Tibial artery (tissue), 4 donors: ENCODE data around the gene LTBR.
"Not testable (repeated sequence)": the region's sequence is repeated elsewhere in the genome, so short reads cannot be mapped to it uniquely, and the experiment has no call there.

Experiments used
- DNase-seq, 2 donors: peaks; one replicate each; pipeline ENCODE4 v3.0.0-alpha.2; 2019
- H3K27ac ChIP-seq, 2 donors: fragments of 200-600 bp; sonication (generic) in 1 of 2; 1 replicate in 1 of 2; 2 replicates in 1 of 2; pipeline ENCODE4 v1.5.1; 2018 to 2019; ENCODE audit warnings: mild to moderate bottlenecking in 1 of 2
- H3K27me3 ChIP-seq, 2 donors: fragments of 200-600 bp; sonication (generic) in 1 of 2; one replicate each; pipeline versions ENCODE4 v1.5.1 to v1.6.0; 2016 to 2019
- H3K36me3 ChIP-seq, 3 donors: fragments of 200-600 bp; sonication (generic) in 2 of 3; one replicate each; pipeline ENCODE4 v1.5.1; 2016 to 2019; ENCODE audit warnings: mild to moderate bottlenecking in 2 of 3
- H3K4me1 ChIP-seq, 4 donors: fragments of 200-600 bp; sonication (generic) in 2 of 4; 1 replicate in 3 of 4; 2 replicates in 1 of 4; pipeline ENCODE4 v1.5.1; 2016 to 2019
- H3K4me3 ChIP-seq, 2 donors: fragments of 200-600 bp; sonication (generic) in 1 of 2; 1 replicate in 1 of 2; 2 replicates in 1 of 2; pipeline ENCODE4 v1.5.1; 2018 to 2019; ENCODE audit warnings: mild to moderate bottlenecking in 2 of 2
- H3K9me3 ChIP-seq, 3 donors: fragments of 200-600 bp; sonication (generic) in 1 of 3; one replicate each; pipeline ENCODE4 v1.5.1; 2016 to 2019
- CTCF ChIP-seq, 2 experiments: fragments of 200-600 bp in 1 of 2; fragments of 450-650 bp in 1 of 2; IDR thresholded peaks; one replicate each; pipeline ENCODE4 v1.5.1; 2017 to 2019; ENCODE audit warnings: antibody characterized with exemption in 2 of 2, mild to moderate bottlenecking in 1 of 2, moderate library complexity in 1 of 2
- intact Hi-C: fragments of 100-400 bp; cut with DNase I; formaldehyde crosslinking; loops from one replicate; pipeline ENCODE4 v1.15.0; 2023; ENCODE audit warnings: low total_unique reads

Gene LTBR

GRCh38 chr12:6336079-6336888, 47.7 kb upstream of the LTBR start:
- peak overlapping the region; percentile 97 to 99 for H3K4me3 ChIP-seq
- intact Hi-C loops = loop anchor here (5.0 kb wide), 2 partner anchors 46 to 131 kb away; partner anchors contain the start of gene LTBR
- H3K9me3 ChIP-seq = no peaks in the 10 kb centered on the region

GRCh38 chr12:6336889-6337853, 46.8 kb upstream of the LTBR start:
- no peaks in the 10 kb centered on the region for H3K27me3 ChIP-seq
- intact Hi-C loops = loop anchor here (5.0 kb wide), 2 partner anchors 45 to 130 kb away; partner anchors contain the start of gene LTBR
- peak overlapping the region; percentile 99 for H3K27ac ChIP-seq
- no peak for TF ChIP-seq CTCF (IDR thresholded peaks at IDR 0.05)
- no peaks in the 10 kb centered on the region for H3K9me3 ChIP-seq
- H3K36me3 ChIP-seq = peaks cover 25 to 33% (median 28%) of the 10 kb centered on the region in 3 donors
- peak overlapping the region; percentile 97 to 99 for H3K4me3 ChIP-seq
- no peak for DNase-seq
- H3K4me1 ChIP-seq = peaks cover 0 to 77% (median 62%) of the 10 kb centered on the region in 4 donors

More at GRCh38 chr12:6336079-6336888, 47.7 kb upstream of the LTBR start:
- Histone ChIP-seq H3K27ac (peak overlapping the region; percentile 99), H3K36me3 (peaks cover 32 to 42% (median 35%) of the 10 kb centered on the region in 3 donors), H3K4me1 (peaks cover 0 to 74% (median 65%) of the 10 kb centered on the region in 4 donors), H3K27me3 (no peaks in the 10 kb centered on the region)
- TF ChIP-seq CTCF (IDR thresholded peaks at IDR 0.05) = no peak
- DNase-seq = peak; percentile 95 to 97

- no peak for DNase-seq
- Histone ChIP-seq H3K4me3 (peak overlapping the region; percentile 97 to 99), H3K9me3 (no peaks in the 10 kb centered on the region), H3K27ac (peak overlapping the region; percentile 99), H3K27me3 (no peaks in the 10 kb centered on the region), H3K36me3 (peaks cover 17 to 25% (median 19%) of the 10 kb centered on the region in 3 donors), H3K4me1 (peaks cover 0 to 79% (median 68%) of the 10 kb centered on the region in 4 donors)
- no peak for TF ChIP-seq CTCF (IDR thresholded peaks at IDR 0.05)
- intact Hi-C loops = loop anchor here (5.0 kb wide), 2 partner anchors 44 to 129 kb away; partner anchors contain the start of gene LTBR
Measured at GRCh38 chr12:6337958-6338433, 46.0 kb upstream of the LTBR start.

DNA sequence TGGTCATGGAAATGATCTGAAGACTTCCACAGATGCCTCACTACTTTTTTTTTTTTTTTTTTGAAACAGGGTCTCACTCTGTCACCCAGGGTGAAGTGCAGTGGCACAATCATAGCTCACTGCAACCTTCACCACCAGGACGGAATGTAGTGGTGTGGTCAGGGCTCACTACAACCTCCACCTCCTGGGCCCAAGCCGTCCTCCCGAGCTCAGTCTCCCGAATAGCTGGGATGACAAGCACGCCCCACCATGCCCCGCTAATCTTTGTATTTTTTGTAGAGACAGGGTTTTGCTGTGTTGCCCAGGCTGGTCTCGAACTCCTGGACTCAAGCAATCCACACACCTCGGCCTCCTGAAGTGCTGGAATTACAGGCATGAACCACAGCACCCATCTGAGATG, 45.4 kb upstream of the LTBR start:
- Histone ChIP-seq H3K27ac (peak overlapping the region; percentile 99), H3K4me1 (peaks cover 0 to 80% (median 68%) of the 10 kb centered on the region in 4 donors), H3K4me3 (peak overlapping the region; percentile 97 to 99), H3K36me3 (peaks cover 11 to 19% (median 14%) of the 10 kb centered on the region in 3 donors)
- DNase-seq, H3K9me3 ChIP-seq, H3K27me3 ChIP-seq: not testable (repeated sequence)
- intact Hi-C loops = loop anchor here (5.0 kb wide), 2 partner anchors 44 to 129 kb away; partner anchors contain the start of gene LTBR

GRCh38 chr12:6338955-6339354, 45.0 kb upstream of the LTBR start:
- Histone ChIP-seq H3K27me3 (no peaks in the 10 kb centered on the region), H3K4me1 (peaks cover 0 to 80% (median 69%) of the 10 kb centered on the region in 4 donors), H3K36me3 (peaks cover 7 to 15% (median 10%) of the 10 kb centered on the region in 3 donors), H3K27ac (peak overlapping the region; percentile 99), H3K4me3 (peak overlapping the region; percentile 97 to 99), H3K9me3 (no peaks in the 10 kb centered on the region)
- no peak for TF ChIP-seq CTCF (IDR thresholded peaks at IDR 0.05)
- intact Hi-C loops = loop anchor here (5.0 kb wide), 2 partner anchors 43 to 128 kb away; partner anchors contain the start of gene LTBR
- no peak for DNase-seq
